Endothelial cell of umbilical vein (primary cell): Measurements from ENCODE around the gene ZDHHC7.

Experiments
- CTCF ChIP-seq, 2 donors: IDR thresholded peaks; 1 replicate in 1 of 2; 2 replicates in 1 of 2; pipeline ENCODE4 v1.5.1; 2011; ENCODE audit warnings: low read length in 2 of 2, mild to moderate bottlenecking in 2 of 2, moderate library complexity in 2 of 2, control low read depth in 1 of 2, inconsistent platforms in 1 of 2, low read depth in 1 of 2; ENCODE audit not compliant: insufficient read depth in 1 of 2; ENCODE audit errors: extremely low read depth in 1 of 2
- EZH2 ChIP-seq: IDR thresholded peaks from 2 replicates; pipeline ENCODE4 v1.6.1; 2012; ENCODE audit warnings: borderline replicate concordance, low read depth, mild to moderate bottlenecking, moderate library complexity, low read length, inconsistent platforms; ENCODE audit not compliant: severe bottlenecking
- FOS ChIP-seq: IDR thresholded peaks from 2 replicates; pipeline ENCODE4 v1.6.1; 2011; ENCODE audit warnings: mild to moderate bottlenecking, low read length, moderate library complexity, borderline replicate concordance; ENCODE audit not compliant: insufficient read depth
- GATA2 ChIP-seq: IDR thresholded peaks from 2 replicates; pipeline ENCODE4 v1.7.0; 2011; ENCODE audit warnings: low read depth, mild to moderate bottlenecking, moderate library complexity, mixed read lengths, low read length; ENCODE audit not compliant: insufficient read length, insufficient read depth
- MAX ChIP-seq: IDR thresholded peaks from 2 replicates; pipeline ENCODE4 v1.6.1; 2011; ENCODE audit not compliant: insufficient read depth, insufficient read length
- MYC ChIP-seq: IDR thresholded peaks from one replicate; pipeline ENCODE4 v1.6.1; 2011; ENCODE audit warnings: mild to moderate bottlenecking, low read depth, low read length
- POLR2A ChIP-seq: IDR thresholded peaks from 2 replicates; pipeline ENCODE4 v1.6.1; 2012; ENCODE audit warnings: low read depth, mild to moderate bottlenecking, control low read depth, low read length
- POLR2AphosphoS5 ChIP-seq: IDR thresholded peaks from 2 replicates; pipeline ENCODE4 v1.6.1; 2012; ENCODE audit warnings: low read depth, mild to moderate bottlenecking, control low read depth, low read length, moderate library complexity; ENCODE audit not compliant: insufficient read depth

- TF ChIP-seq POLR2AphosphoS5 (no peak), CTCF (IDR thresholded peaks at IDR 0.05; ENCODE audit: extremely low read depth in 1 of 2, insufficient read depth in 1 of 2, low read depth in 1 of 2, low read length in 2 of 2) (no peak), EZH2 (no peak), POLR2A (no peak), MYC (no peak), MAX (no peak), GATA2 (no peak), FOS (no peak)
Observed at GRCh38 chr16:84975522-84975921, 35.8 kb downstream of the ZDHHC7 start.
